Thoracic aorta (tissue), 2 donors: ENCODE results near the gene DNM2. TPM values are rescaled to one million over a fixed set of nuclear protein-coding genes. Genes with fewer than 3 reads are reported as not detected.

ENCODE experiments used
- ATAC-seq: fragments of 150-250 bp; one replicate; pipeline ENCODE4 v1.8.0; 2017; ENCODE audit warnings: low read depth; ENCODE audit not compliant: insufficient number of reproducible peaks, low FRiP score
- DNase-seq: peaks from one replicate; pipeline ENCODE4 v3.0.0-alpha.2; 2020; ENCODE audit warnings: low spot score
- H3K27ac ChIP-seq, 2 donors: fragments of 200-600 bp; sonication (generic); 1 replicate in 1 of 2; 2 replicates in 1 of 2; pipeline ENCODE4 v1.5.1; 2016; ENCODE audit warnings: mild to moderate bottlenecking in 2 of 2, moderate library complexity in 2 of 2
- H3K27me3 ChIP-seq: fragments of 200-600 bp; sonication (generic); replicated peaks from 2 replicates; pipeline ENCODE4 v1.6.0; 2016; ENCODE audit warnings: mild to moderate bottlenecking; ENCODE audit not compliant: insufficient read depth
- H3K36me3 ChIP-seq: fragments of 200-600 bp; sonication (generic); one replicate; pipeline ENCODE4 v1.5.1; 2016
- H3K4me1 ChIP-seq, 2 donors: fragments of 200-600 bp; sonication (generic); 1 replicate in 1 of 2; 2 replicates in 1 of 2; pipeline versions ENCODE4 v1.5.1 to v1.6.0; 2016; ENCODE audit warnings: low read depth in 2 of 2, mild to moderate bottlenecking in 1 of 2; ENCODE audit not compliant: control insufficient read depth in 1 of 2
- H3K4me3 ChIP-seq: fragments of 200-600 bp; sonication (generic); 2 replicates; pipeline ENCODE4 v1.5.1; 2016; ENCODE audit warnings: mild to moderate bottlenecking
- H3K9me3 ChIP-seq: fragments of 200-600 bp; sonication (generic); 2 replicates; pipeline ENCODE4 v1.5.1; 2016
- total RNA-seq, 2 donors: library from RNA; depleted of rRNA; stranded (reverse); fragments of >200 nt; gene quantifications; one replicate each; pipeline versions ENCODE4 v1.1.0 to v1.2.3, GENCODE V29; 2016
- TF ChIP-seq, protein P1 (sequence below): fragments of 200-600 bp; sonication (generic); IDR thresholded peaks from one replicate; pipeline ENCODE4 v1.5.1; 2019; ENCODE audit warnings: antibody characterized with exemption

The DNM2 gene
- total RNA-seq, 2 donors from 2014 or later: 153 to 195 TPM

DNA sequence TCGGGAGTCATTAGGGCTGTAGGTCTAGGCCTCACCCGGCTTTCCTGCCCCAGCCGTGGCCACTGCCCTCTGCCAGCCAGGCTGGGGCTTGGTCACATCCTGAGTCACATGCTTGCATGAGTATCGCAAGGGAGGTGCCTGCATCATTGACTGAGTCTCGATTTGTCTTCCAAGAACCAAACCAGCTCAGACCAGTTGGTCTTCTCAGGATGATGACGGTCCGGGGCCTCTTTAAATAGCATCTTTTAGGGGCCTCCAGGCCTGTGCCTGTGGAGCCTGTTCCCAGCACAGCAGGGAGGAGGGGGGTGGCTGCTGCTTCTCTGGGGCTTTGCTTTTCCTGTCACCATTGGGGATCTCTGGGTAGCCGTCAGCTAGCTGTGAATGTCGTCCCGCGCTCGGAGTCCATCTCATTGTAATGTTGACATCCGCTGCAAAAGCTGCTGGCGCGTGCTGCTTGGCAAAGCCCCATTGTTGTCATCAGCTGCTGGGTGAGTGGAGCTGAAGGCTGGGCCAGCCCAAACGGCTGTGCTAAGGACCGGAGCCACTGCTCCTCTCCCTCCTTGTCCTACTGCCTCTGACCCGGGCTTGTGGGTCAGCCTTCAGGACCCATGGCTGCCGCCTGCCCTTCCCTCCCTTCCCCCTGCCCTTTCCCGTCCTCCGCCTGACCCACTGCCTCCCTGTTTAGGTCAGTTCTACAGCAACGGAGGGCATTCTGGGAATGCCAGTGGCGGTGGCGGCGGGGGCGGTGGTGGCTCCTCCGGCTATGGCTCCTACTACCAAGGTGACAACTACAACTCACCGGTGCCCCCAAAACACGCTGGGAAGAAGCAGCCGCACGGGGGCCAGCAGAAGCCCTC lies 31.0 kb upstream of the DNM2 start:
- H3K36me3 ChIP-seq: peaks cover 85% of the 10 kb centered on the region
- H3K4me3 ChIP-seq: no peak overlapping the region
- no peaks in the 10 kb centered on the region for H3K4me1 ChIP-seq
- ATAC-seq: no peak
- H3K9me3 ChIP-seq: no peaks in the 10 kb centered on the region
- H3K27ac ChIP-seq: no peak overlapping the region
- no peak for DNase-seq
- TF ChIP-seq, protein P1, sequence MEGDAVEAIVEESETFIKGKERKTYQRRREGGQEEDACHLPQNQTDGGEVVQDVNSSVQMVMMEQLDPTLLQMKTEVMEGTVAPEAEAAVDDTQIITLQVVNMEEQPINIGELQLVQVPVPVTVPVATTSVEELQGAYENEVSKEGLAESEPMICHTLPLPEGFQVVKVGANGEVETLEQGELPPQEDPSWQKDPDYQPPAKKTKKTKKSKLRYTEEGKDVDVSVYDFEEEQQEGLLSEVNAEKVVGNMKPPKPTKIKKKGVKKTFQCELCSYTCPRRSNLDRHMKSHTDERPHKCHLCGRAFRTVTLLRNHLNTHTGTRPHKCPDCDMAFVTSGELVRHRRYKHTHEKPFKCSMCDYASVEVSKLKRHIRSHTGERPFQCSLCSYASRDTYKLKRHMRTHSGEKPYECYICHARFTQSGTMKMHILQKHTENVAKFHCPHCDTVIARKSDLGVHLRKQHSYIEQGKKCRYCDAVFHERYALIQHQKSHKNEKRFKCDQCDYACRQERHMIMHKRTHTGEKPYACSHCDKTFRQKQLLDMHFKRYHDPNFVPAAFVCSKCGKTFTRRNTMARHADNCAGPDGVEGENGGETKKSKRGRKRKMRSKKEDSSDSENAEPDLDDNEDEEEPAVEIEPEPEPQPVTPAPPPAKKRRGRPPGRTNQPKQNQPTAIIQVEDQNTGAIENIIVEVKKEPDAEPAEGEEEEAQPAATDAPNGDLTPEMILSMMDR: no peak
- no peaks in the 10 kb centered on the region for H3K27me3 ChIP-seq

DNA sequence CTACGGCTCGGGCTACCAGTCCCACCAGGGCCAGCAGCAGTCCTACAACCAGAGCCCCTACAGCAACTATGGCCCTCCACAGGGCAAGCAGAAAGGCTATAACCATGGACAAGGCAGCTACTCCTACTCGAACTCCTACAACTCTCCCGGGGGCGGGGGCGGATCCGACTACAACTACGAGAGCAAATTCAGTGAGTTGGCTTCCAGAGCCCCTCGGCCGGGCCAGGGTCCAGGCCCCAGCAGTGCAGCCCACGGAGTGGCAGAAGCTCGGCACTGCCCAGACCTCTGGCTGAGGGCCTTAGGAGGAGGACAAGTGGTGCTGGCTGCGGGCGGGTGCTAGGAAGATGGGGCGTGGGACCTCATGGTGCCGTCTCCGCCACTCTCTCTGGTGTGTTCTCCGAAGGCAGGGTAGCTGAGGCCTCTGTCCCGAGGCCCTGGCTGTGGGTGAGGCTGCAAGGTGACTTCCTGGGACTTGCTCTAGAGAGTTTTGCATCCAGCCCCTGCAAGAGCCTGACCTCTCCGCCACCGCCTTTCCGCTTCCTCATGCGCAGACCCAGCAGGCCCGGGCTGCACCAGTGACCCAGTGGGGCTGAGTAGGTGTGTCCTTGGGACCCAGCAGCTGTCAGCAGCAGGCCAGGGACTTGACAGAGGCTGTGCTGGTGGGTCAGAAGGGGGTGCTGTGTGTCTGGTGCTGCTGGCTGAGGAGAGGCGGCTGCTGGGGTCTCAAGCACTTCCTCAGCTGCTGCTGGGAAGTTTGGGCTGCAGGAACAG lies 30.2 kb upstream of the DNM2 start:
- TF ChIP-seq, protein P1: no peak
- no peaks in the 10 kb centered on the region for H3K4me1 ChIP-seq
- H3K36me3 ChIP-seq: peaks cover 83% of the 10 kb centered on the region
- no peaks in the 10 kb centered on the region for H3K9me3 ChIP-seq
- H3K27ac ChIP-seq: no peak overlapping the region
- no peak for DNase-seq
- H3K27me3 ChIP-seq: no peaks in the 10 kb centered on the region
- no peak for ATAC-seq
- H3K4me3 ChIP-seq: no peak overlapping the region

DNA sequence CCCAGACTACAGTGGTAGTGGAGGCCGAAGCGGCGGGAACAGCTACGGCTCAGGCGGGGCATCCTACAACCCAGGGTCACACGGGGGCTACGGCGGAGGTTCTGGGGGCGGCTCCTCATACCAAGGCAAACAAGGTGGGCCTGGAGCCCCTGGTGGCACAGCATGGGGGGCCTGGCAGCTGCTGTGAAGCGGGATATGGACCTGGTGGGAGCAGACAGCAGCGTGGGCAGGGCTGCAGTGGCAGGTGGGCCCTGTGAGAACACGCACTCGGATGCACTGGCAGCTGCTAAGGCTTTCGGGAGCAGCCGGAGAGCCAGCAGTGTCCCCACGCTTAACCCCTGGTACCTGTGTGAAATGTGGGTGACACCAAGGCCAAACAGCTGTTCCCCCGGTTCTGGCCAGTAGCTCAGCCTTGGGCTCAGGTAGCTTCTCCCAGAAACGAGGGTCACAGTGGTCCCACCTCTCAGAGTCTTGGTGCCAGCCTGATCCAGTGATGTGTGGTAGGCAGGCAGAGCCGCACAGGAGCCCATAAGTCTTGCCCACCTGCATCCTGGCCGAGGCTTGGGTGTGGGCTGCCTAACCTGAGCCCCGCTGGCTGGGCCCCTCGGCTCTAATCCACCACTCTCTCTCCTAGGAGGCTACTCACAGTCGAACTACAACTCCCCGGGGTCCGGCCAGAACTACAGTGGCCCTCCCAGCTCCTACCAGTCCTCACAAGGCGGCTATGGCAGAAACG lies 29.2 kb upstream of the DNM2 start:
- no peaks in the 10 kb centered on the region for H3K9me3 ChIP-seq
- DNase-seq: no peak
- H3K36me3 ChIP-seq: peaks cover 73% of the 10 kb centered on the region
- no peaks in the 10 kb centered on the region for H3K4me1 ChIP-seq
- no peak overlapping the region for H3K4me3 ChIP-seq
- H3K27me3 ChIP-seq: no peaks in the 10 kb centered on the region
- no peak for ATAC-seq
- H3K27ac ChIP-seq: no peak overlapping the region
- TF ChIP-seq, protein P1: no peak

DNA sequence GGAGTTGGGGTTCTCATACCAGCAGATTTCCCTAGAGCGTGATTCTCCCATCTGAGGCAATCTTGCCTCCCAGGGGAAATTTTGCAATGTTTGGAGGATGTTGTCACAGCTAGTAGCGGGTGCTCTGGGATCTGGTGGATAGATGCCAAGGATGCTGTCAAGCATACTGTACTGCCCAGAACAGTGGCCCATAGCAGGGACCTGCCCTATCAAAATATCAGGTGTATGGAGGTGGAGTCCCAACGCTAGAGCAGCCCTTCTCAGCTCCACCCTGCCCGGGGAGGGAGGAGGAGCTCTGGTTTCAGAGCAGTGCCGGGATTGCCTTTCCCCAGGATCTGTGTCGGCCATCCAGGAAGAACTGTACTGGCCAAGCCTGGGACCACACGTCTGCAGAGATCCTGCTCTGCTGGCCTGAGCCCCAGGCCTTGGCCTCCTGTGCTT lies 27.5 kb upstream of the DNM2 start:
- no peak overlapping the region for H3K4me3 ChIP-seq
- H3K9me3 ChIP-seq: no peaks in the 10 kb centered on the region
- DNase-seq (no peak), ATAC-seq (no peak)
- H3K27ac ChIP-seq: no peak overlapping the region
- peaks cover 60% of the 10 kb centered on the region for H3K36me3 ChIP-seq
- peaks cover 1 to 6% of the 10 kb centered on the region in 2 donors for H3K4me1 ChIP-seq
- no peaks in the 10 kb centered on the region for H3K27me3 ChIP-seq
- TF ChIP-seq, protein P1: no peak
